Measurements from ENCODE around the gene MAPK8.

Gene MAPK8

GRCh38 chr10:48389272-48389671 is 82.8 kb downstream of the MAPK8 start:
- TF ChIP-seq ZFX (IDR thresholded peaks at IDR 0.05) (no peak), CTCF (conservative IDR thresholded peaks at IDR 0.05) (no peak)
- H3K27ac ChIP-seq, result no peak overlapping the region

DNA sequence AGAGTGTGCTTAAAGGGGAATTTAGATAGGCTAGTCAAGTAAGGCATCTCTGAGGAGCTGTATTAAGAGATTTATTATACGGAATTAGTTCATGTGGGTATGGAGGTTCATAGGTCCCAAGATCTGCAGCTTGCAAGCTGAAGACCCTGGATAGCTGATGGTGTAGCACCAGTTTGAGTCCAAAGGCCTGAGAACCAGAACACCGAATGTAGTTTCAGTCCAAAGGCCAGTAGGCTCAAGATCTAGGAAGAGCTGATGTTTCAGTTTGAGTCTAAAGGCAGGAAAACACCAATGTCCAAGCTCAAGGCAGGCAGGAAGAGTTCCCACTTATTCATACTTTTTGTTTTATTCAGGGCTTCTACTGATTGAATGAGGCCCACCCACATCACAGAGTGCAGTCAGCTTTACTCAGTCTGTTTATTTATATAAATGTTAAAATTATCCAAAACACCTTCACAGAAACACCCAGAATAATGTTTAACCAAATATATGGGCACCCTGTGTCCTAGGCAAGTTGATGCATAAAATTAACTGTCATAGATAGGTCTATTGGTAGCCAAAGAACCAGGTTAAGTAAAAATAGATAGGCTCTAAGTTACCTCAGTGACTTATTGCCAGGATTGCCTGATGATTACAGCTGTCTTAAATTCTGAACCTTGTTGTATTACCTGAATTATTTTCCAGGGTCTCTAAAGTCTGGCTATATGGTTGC is 83.5 kb downstream of the MAPK8 start:
- TF ChIP-seq ZFX (IDR thresholded peaks at IDR 0.05), result no peak
- no peak for TF ChIP-seq CTCF (conservative IDR thresholded peaks at IDR 0.05)
- H3K27ac ChIP-seq, result no peak overlapping the region

DNA sequence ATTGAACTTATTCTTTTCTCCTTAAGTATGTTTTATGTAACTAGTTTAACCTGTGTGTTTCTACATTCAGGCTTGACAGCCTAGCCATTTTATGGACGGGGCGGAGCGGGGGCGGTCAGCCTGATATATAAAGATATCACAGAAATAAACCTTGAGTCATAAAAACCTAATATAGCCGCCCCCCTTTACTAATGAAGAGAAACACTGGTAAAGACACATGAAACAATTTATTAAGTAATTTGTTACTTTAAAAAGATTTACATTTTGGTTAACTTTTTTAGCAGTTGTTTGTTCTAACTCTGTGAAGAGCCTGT is 84.0 kb downstream of the MAPK8 start:
- TF ChIP-seq CTCF (conservative IDR thresholded peaks at IDR 0.05) (no peak), ZFX (IDR thresholded peaks at IDR 0.05) (no peak)
- H3K27ac ChIP-seq, result no peak overlapping the region

DNA sequence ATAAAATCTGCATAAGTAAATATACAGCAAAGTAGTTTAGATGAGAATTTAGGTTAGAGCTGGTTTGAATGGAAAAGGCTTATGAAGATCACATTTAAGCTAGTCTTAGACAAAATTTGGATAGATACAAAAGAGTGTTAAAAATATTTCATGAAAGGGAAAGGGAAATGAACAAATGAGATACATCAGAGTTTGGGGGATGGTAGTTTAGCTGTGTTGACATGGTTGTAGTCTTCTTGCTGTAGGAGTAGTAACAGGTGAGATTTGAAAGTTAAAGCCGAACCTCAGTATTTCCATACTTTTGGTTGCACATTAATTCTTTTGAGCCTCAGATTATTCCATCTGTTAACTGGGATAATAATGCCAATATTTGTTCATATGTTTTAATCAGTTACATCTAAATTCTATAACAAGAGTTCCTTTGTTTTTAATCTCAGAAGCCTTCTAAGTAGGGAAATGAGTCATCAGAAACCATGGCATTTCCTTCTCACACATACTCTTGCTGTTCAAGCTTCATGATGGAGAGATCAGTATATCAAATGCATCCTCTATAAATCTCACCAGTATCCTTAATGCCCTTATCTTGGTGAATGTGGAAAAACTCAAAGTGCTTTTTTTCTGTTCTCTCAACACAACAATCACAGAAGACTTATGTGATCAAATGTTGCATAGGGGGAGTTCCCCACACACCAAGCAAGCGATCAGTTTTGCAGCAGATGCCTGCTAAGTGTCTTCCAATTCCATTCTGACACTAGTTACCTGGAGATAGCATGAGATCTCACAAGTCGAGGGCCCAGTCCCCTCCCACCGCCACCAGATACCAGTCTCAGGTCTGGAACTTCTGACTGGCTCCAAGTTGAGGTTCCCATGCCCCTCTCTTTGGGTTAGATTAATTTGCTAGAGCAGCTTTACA is 84.7 kb downstream of the MAPK8 start:
- H3K27ac ChIP-seq, result no peak overlapping the region
- TF ChIP-seq ZFX (IDR thresholded peaks at IDR 0.05) (no peak), CTCF (conservative IDR thresholded peaks at IDR 0.05) (no peak)

DNA sequence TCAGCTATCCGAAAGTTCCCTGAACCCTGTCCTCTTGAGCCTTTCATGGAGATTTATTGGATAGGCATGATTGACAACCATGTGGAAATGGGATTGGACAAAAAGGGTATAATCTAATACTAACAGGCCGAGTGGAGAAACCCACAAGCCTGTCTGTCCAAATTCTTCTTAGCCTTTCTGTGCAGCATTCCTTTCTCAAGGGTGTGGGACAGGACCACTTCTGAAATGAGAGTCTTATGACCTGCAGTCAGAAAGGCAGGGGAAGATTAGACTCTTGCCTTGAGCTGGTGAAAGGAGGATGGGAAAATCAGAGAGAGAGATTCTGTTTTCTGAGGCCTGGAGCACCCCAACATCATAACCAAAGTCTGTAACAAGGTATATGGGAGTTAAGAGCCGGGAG is 85.5 kb downstream of the MAPK8 start:
- H3K27ac ChIP-seq, result no peak overlapping the region
- TF ChIP-seq CTCF (conservative IDR thresholded peaks at IDR 0.05) (no peak), ZFX (IDR thresholded peaks at IDR 0.05) (no peak)

DNA sequence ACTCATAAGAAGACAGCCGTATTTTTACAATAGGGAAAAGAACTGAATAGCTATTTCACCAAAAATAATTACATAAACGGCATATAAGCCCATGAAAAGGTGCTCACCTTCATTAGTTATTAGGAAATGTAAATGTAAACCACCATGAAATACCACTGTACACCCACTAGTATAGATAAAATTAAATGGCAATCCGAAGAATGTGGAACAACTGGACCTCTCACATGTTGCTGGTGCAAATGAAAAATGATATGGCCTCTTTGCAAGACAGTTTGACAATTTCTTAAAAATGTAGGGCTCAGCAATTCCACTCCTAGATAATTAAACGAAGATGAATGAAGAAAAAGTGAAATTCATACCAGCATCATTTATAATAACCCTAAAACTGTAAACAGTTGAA is 91.8 kb downstream of the MAPK8 start:
- no peak overlapping the region for H3K27ac ChIP-seq
- TF ChIP-seq ZFX (IDR thresholded peaks at IDR 0.05), result no peak
- no peak for TF ChIP-seq CTCF (conservative IDR thresholded peaks at IDR 0.05)

GRCh38 chr10:48399056-48399541 is 92.6 kb downstream of the MAPK8 start:
- TF ChIP-seq CTCF (conservative IDR thresholded peaks at IDR 0.05), result no peak
- no peak for TF ChIP-seq ZFX (IDR thresholded peaks at IDR 0.05)
- no peak overlapping the region for H3K27ac ChIP-seq
